ENCODE results near the gene EPHA6. TPM values are rescaled to one million over a fixed set of nuclear protein-coding genes. Genes with fewer than 3 reads are reported as not detected.

Gene EPHA6
- total and polyA plus RNA-seq, 10 of the 15 experiments (the other 5 are each of a cell fraction or from before 2014, with no cell fraction given) = not detected

DNA sequence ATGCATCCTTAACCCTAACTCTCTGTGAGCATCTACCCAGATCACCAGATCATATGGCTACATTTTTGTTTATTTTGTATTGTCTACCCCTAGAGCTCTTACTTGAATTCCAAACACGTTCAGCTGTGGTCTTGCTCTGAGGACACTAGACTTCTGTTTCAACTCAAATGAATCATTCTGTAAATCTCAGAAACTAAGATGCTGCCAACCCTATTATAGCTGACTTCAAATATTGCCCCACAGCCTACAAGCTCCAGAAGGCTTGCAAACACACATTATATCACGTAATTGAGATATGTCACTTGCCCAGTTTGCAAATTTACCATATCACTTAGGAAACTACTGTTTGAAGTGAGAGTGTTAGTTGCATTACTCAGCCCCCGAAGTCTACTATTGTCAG lies 524.0 kb downstream of the EPHA6 start (continued):
- TF ChIP-seq, protein P1, sequence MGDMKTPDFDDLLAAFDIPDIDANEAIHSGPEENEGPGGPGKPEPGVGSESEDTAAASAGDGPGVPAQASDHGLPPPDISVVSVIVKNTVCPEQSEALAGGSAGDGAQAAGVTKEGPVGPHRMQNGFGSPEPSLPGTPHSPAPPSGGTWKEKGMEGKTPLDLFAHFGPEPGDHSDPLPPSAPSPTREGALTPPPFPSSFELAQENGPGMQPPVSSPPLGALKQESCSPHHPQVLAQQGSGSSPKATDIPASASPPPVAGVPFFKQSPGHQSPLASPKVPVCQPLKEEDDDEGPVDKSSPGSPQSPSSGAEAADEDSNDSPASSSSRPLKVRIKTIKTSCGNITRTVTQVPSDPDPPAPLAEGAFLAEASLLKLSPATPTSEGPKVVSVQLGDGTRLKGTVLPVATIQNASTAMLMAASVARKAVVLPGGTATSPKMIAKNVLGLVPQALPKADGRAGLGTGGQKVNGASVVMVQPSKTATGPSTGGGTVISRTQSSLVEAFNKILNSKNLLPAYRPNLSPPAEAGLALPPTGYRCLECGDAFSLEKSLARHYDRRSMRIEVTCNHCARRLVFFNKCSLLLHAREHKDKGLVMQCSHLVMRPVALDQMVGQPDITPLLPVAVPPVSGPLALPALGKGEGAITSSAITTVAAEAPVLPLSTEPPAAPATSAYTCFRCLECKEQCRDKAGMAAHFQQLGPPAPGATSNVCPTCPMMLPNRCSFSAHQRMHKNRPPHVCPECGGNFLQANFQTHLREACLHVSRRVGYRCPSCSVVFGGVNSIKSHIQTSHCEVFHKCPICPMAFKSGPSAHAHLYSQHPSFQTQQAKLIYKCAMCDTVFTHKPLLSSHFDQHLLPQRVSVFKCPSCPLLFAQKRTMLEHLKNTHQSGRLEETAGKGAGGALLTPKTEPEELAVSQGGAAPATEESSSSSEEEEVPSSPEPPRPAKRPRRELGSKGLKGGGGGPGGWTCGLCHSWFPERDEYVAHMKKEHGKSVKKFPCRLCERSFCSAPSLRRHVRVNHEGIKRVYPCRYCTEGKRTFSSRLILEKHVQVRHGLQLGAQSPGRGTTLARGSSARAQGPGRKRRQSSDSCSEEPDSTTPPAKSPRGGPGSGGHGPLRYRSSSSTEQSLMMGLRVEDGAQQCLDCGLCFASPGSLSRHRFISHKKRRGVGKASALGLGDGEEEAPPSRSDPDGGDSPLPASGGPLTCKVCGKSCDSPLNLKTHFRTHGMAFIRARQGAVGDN (IDR thresholded peaks at IDR 0.05) = no peak
- TF ChIP-seq, protein P2, sequence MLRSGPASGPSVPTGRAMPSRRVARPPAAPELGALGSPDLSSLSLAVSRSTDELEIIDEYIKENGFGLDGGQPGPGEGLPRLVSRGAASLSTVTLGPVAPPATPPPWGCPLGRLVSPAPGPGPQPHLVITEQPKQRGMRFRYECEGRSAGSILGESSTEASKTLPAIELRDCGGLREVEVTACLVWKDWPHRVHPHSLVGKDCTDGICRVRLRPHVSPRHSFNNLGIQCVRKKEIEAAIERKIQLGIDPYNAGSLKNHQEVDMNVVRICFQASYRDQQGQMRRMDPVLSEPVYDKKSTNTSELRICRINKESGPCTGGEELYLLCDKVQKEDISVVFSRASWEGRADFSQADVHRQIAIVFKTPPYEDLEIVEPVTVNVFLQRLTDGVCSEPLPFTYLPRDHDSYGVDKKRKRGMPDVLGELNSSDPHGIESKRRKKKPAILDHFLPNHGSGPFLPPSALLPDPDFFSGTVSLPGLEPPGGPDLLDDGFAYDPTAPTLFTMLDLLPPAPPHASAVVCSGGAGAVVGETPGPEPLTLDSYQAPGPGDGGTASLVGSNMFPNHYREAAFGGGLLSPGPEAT (IDR thresholded peaks at IDR 0.05; ENCODE audit: low read depth) = no peak
- no peak for TF ChIP-seq FOXK2 (IDR thresholded peaks at IDR 0.05)
- TF ChIP-seq ZNF274 (IDR thresholded peaks at IDR 0.05; ENCODE audit: insufficient read depth, insufficient read length) = no peak

DNA sequence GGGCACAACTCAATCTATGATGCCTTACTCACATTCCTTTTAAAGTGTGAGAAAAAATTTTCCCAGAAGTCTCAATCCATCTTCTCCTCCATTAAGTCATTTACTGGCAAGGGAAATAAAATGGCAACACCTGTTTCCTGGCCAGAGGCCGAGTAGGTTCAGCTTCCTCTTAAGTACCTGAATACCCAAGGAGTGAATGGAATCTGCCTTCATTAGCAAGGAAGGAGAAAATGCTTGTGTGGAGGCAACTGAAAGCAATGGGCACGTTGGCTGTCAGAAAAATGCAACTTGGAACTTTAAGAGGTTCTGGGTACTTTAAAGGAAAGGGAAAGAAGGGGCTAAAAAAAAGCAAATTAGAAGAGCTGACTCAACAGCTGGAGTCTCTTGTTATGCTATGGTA lies 526.5 kb downstream of the EPHA6 start:
- Histone ChIP-seq H3K4me1 (ENCODE audit: control insufficient read depth, insufficient read depth, low read length) (no peaks in the 10 kb centered on the region), H3K79me2 (ENCODE audit: control insufficient read depth, insufficient read depth, low read length) (no peaks in the 10 kb centered on the region), H3K4me3 (no peak overlapping the region), H4K20me1 (ENCODE audit: control insufficient read depth, insufficient read depth) (no peaks in the 10 kb centered on the region), H3K9me3 (replicated peaks; ENCODE audit: control insufficient read depth, insufficient read depth, low read length) (no peaks in the 10 kb centered on the region), H3K9ac (ENCODE audit: control insufficient read depth, insufficient read depth, low read length) (no peak overlapping the region), H3K27ac (ENCODE audit: control insufficient read depth, insufficient read depth) (no peak overlapping the region), H2AFZ (ENCODE audit: control insufficient read depth, low read depth, low read length) (no peak overlapping the region), H3K27me3 (replicated peaks in 1 of 2; ENCODE audit: control insufficient read depth in 2 of 2, insufficient read depth in 2 of 2, low read length in 1 of 2) (no peaks in the 10 kb centered on the region), H3K4me2 (ENCODE audit: control insufficient read depth, insufficient read depth) (no peak overlapping the region), H3K36me3 (ENCODE audit: control insufficient read depth in 2 of 2, insufficient read depth in 2 of 2, low read length in 1 of 2) (no peaks in the 10 kb centered on the region)
- ChIA-PET CTCF (no interaction called here), RAD21 (ENCODE audit: unreplicated experiment) (no interaction called here), POLR2A (no interaction called here), SMC1A (ENCODE audit: uncharacterized antibody, unreplicated experiment) (no interaction called here)
- 3% methylated on average over 2 of the region's 2 CpGs for WGBS (ENCODE audit: insufficient coverage, insufficient replicate concordance, low lambda C conversion rate, missing lambda C conversion rate)
- no TSS peak for BruUV-seq (replicated peaks)
- FAIRE-seq (no peak), ATAC-seq (no peak), DNase-seq (ENCODE audit: low read depth, low spot score) (no peak)
- intact Hi-C loops (cut with micrococcal nuclease; ENCODE audit: unreplicated experiment) = no loop called here
- in situ Hi-C loops (cut with MboI) = no loop called here
- TF ChIP-seq RELA (IDR thresholded peaks at IDR 0.05; ENCODE audit: borderline replicate concordance, partially characterized antibody) (no peak), NRF1 (conservative IDR thresholded peaks at IDR 0.05; ENCODE audit: low read depth, low read length) (no peak), CEBPB (IDR thresholded peaks at IDR 0.05; ENCODE audit: borderline replicate concordance in 1 of 2, low read depth in 2 of 2, low read length in 2 of 2) (no peak), FOXM1 (IDR thresholded peaks at IDR 0.05; ENCODE audit: low read depth, low read length) (no peak), BMI1 (IDR thresholded peaks at IDR 0.05; ENCODE audit: borderline replicate concordance) (no peak)
- TF ChIP-seq, protein P3, sequence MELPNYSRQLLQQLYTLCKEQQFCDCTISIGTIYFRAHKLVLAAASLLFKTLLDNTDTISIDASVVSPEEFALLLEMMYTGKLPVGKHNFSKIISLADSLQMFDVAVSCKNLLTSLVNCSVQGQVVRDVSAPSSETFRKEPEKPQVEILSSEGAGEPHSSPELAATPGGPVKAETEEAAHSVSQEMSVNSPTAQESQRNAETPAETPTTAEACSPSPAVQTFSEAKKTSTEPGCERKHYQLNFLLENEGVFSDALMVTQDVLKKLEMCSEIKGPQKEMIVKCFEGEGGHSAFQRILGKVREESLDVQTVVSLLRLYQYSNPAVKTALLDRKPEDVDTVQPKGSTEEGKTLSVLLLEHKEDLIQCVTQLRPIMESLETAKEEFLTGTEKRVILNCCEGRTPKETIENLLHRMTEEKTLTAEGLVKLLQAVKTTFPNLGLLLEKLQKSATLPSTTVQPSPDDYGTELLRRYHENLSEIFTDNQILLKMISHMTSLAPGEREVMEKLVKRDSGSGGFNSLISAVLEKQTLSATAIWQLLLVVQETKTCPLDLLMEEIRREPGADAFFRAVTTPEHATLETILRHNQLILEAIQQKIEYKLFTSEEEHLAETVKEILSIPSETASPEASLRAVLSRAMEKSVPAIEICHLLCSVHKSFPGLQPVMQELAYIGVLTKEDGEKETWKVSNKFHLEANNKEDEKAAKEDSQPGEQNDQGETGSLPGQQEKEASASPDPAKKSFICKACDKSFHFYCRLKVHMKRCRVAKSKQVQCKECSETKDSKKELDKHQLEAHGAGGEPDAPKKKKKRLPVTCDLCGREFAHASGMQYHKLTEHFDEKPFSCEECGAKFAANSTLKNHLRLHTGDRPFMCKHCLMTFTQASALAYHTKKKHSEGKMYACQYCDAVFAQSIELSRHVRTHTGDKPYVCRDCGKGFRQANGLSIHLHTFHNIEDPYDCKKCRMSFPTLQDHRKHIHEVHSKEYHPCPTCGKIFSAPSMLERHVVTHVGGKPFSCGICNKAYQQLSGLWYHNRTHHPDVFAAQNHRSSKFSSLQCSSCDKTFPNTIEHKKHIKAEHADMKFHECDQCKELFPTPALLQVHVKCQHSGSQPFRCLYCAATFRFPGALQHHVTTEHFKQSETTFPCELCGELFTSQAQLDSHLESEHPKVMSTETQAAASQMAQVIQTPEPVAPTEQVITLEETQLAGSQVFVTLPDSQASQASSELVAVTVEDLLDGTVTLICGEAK (IDR thresholded peaks at IDR 0.05; ENCODE audit: borderline replicate concordance) = no peak

All from GM12878 (cell line).